ENCODE measurements around the gene MAGEA4. TPM values are rescaled to one million over a fixed set of nuclear protein-coding genes. Genes with fewer than 3 reads are reported as not detected.
A peak's percentile ranks its signal among the peaks of the same experiment; 100 is the strongest.
"Not testable (repeated sequence)": the region's sequence is repeated elsewhere in the genome, so short reads cannot be mapped to it uniquely, and the experiment has no call there.

MAGEA4 gene
- total RNA-seq, 6 experiments from 2014 or later = not detected

- no peak for ATAC-seq
These were observed 7.7 kb upstream of the MAGEA4 start for GRCh38 chrX:151904989-151905388.

GRCh38 chrX:151912221-151912620 lies 468 bp upstream of the MAGEA4 start:
- ATAC-seq (peak in 1 of 4 donors; percentile 49), DNase-seq (no peak)
- H3K27ac ChIP-seq = no peak overlapping the region
- WGBS (ENCODE audit: insufficient coverage, low coverage, low lambda C conversion rate, missing lambda C conversion rate) = no CpG with 5 or more reads among the region's 11 CpGs
- H3K4me1 ChIP-seq = no peaks in the 10 kb centered on the region
- intact Hi-C loops (cut with DNase I) = no loop called here
- H3K36me3 ChIP-seq = no peaks in the 10 kb centered on the region
- no peaks in the 10 kb centered on the region for H3K9me3 ChIP-seq
- no peaks in the 10 kb centered on the region for H3K27me3 ChIP-seq
- H3K4me3 ChIP-seq = no peak overlapping the region
- TF ChIP-seq CTCF (IDR thresholded peaks at IDR 0.05) (no peak), POLR2A (IDR thresholded peaks at IDR 0.05) (no peak)

More at GRCh38 chrX:151904989-151905388, 7.7 kb upstream of the MAGEA4 start:
- Histone ChIP-seq H3K27ac (no peak overlapping the region), H3K36me3 (no peaks in the 10 kb centered on the region), H3K9me3 (no peaks in the 10 kb centered on the region), H3K27me3 (no peaks in the 10 kb centered on the region), H3K4me3 (no peak overlapping the region), H3K4me1 (no peaks in the 10 kb centered on the region)
- intact Hi-C loops (cut with DNase I) = no loop called here
- no peak for DNase-seq
- TF ChIP-seq CTCF (IDR thresholded peaks at IDR 0.05) = no peak
- no peak for TF ChIP-seq POLR2A (IDR thresholded peaks at IDR 0.05)
- 26% methylated on average over 7 of the region's 12 CpGs for WGBS (ENCODE audit: insufficient coverage, low coverage, low lambda C conversion rate, missing lambda C conversion rate)

- DNase-seq; H3K9me3 ChIP-seq; H3K36me3 ChIP-seq; H3K27me3 ChIP-seq; H3K4me1 ChIP-seq; ATAC-seq; H3K4me3 ChIP-seq; intact Hi-C loops (cut with DNase I); H3K27ac ChIP-seq: not testable (repeated sequence)
- WGBS (ENCODE audit: insufficient coverage, low coverage, low lambda C conversion rate, missing lambda C conversion rate) = 91% methylated on average over 11 of the region's 18 CpGs
These were observed 6.0 kb downstream of the MAGEA4 start for GRCh38 chrX:151918736-151919135.

- Histone ChIP-seq H3K36me3 (no peaks in the 10 kb centered on the region), H3K27ac (no peak overlapping the region), H3K4me3 (no peak overlapping the region), H3K4me1 (no peaks in the 10 kb centered on the region), H3K9me3 (no peaks in the 10 kb centered on the region), H3K27me3 (no peaks in the 10 kb centered on the region)
- 92% methylated on average over 4 of the region's 11 CpGs for WGBS (ENCODE audit: insufficient coverage, low coverage, low lambda C conversion rate, missing lambda C conversion rate)
- intact Hi-C loops (cut with DNase I) = no loop called here
- ATAC-seq (no peak), DNase-seq (no peak)
- TF ChIP-seq CTCF (IDR thresholded peaks at IDR 0.05) = no peak
- no peak for TF ChIP-seq POLR2A (IDR thresholded peaks at IDR 0.05)
These were observed 6.9 kb downstream of the MAGEA4 start for GRCh38 chrX:151919610-151920009.

- Histone ChIP-seq H3K36me3 (no peaks in the 10 kb centered on the region), H3K4me3 (no peak overlapping the region), H3K4me1 (no peaks in the 10 kb centered on the region), H3K9me3 (no peaks in the 10 kb centered on the region), H3K27me3 (no peaks in the 10 kb centered on the region), H3K27ac (no peak overlapping the region)
- whole genome bisulfite sequencing (ENCODE audit: insufficient coverage, low coverage, low lambda C conversion rate, missing lambda C conversion rate) = 91% methylated on average over 6 of the region's 12 CpGs
- DNase-seq (no peak), ATAC-seq (peak in 1 of 4 donors; percentile 28)
- intact Hi-C loops (cut with DNase I) = no loop called here
- TF ChIP-seq POLR2A (IDR thresholded peaks at IDR 0.05) (no peak), CTCF (IDR thresholded peaks at IDR 0.05) (no peak)
These were observed 7.4 kb downstream of the MAGEA4 start for GRCh38 chrX:151920101-151920500.
